NCI-H2029 (cell line): ENCODE results near the gene SLC12A7.
"Not testable (repeated sequence)": the region's sequence is repeated elsewhere in the genome, so short reads cannot be mapped to it uniquely, and the experiment has no call there.

Experiments used
- DNase-seq: peaks from one replicate; lab custom pipeline; 2025; lab: John Stamatoyannopoulos, UW

The SLC12A7 gene

GRCh38 chr5:1035421-1036405 is 76.2 kb downstream of the SLC12A7 start:
- no peak for DNase-seq

GRCh38 chr5:1034986-1035385 is 76.9 kb downstream of the SLC12A7 start:
- no peak for DNase-seq

DNA sequence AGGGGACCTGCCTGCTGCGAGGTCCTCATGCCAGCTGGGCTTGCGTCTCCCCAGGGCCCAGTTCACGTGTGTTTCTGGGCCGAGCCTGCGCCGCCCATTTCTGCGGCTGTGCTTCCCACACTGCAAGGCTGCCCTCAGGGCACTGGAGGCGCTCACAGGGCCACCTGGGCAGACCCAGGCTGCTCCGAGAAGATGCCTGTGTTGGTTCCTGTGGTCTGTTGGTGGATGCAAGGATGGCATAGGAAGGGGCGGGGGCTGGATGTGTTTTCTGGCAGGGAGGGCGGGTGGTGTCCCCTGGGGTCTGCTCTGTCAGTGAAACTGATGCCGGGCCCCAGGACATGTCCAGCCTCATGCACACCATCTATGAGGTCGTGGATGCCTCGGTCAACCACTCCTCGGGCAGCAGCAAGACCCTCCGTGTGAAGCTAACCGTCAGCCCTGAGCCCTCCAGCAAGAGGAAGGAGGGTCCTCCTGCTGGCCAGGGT is 77.4 kb downstream of the SLC12A7 start:
- no peak for DNase-seq

DNA sequence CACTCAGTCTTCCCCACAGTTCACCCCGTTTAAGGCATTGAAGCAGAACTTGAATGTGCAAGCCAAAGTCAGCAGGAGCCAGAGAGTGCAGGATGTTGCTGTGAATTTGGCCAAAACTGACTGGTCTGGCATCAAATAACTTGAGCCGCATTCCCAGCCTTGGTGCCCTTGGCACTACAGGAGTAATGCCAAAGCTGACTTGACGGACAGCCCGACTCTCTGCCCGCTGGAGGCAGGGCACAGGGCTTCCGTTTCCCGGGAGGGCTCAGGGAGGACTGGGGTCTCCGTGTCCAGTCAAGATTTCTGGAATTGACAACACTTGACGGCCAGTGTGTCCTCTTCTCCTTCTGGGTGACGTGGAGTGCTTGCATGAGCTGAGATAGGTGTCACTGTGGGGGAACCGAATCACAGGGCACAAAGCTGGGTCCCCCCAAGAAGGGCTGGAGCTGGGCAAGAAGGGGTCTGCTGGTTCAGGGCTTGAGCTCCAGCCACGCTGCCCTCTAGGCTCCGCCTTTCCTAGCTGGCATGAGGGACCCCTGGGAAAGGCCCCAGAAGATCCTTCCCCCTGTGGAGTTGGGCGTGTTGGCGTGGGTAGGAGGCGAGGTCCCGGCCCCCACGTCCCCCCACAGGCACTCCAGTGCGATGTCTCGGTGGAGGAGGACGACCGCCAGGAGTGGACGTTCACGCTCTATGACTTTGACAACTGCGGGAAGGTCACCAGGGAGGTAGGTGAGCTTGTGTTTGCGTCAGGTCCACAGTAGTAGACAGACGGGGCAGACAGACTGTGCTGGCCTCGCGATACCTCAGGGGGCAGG is 78.0 kb downstream of the SLC12A7 start:
- no peak for DNase-seq

DNA sequence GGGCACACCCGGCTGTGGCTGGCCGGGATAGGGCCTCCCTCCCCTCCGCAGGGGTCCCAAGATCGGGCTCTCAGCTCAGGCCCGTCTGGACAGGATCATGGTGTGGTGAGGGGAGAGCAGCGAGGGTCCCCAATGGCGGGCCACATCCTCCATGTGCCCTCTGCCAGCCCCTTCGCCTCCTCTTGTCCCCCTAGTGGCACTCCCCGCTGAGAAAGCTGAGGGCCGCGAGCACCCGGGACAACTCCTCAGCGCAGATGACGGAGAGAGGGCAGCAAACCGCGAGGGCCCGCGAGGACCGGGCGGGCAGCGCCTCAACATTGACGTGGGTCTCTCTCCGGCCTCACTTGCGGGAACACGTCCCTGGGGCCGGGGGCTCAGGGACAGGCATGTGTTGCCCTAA is 78.7 kb downstream of the SLC12A7 start:
- no peak for DNase-seq

GRCh38 chr5:1032551-1033027 is 79.3 kb downstream of the SLC12A7 start:
- no peak for DNase-seq

DNA sequence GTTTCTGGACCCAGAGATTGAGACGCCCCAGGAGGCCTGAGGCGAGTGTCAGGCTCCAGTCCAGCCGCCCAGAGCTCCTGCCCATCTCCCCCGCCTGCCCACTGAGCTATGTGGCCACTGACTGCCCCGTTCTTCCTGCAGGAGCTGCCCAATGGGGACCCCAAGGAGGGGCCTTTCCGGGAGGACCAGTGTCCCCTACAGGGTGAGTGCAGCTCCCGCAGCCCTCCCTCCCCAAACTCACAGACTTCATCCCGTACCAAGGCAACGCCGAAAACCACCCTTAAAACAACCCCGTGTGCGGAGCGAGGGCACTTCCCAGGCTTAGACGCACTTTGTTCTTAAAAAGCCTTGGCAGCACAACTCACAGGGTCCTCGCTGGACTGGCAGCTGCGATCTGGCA is 79.9 kb downstream of the SLC12A7 start:
- no peak for DNase-seq

DNA sequence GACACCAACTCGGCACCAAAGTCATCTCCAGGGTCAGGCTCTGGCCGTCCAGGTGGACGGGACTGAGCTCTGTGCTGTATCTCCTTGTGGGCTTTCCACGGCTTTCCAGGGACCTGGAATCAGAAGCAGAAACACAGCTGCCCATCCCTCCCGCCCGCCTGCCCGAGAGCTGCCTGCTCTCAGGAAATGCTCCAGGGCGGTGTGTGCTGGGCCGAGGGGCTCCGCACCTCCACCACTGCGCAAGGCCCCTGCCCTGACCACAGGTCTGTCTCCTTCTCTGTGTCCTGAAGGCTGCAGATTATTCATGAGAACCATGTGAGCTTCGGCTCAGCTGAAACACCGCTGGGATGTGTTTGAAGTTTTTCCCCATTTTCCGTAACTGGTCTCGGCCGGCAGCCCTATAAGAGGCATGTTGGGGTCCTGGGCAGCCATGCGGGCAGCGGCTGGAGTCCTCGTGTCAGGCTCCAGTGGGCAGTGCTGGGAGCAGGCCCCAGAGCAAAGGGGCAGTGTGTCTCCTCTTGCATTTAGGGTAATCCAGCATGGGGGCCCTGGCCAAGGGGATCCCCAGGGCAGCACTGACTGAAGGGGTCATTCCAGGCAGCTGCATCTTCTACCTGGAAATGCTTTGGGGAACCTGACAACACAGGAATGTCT is 80.4 kb downstream of the SLC12A7 start:
- no peak for DNase-seq

DNA sequence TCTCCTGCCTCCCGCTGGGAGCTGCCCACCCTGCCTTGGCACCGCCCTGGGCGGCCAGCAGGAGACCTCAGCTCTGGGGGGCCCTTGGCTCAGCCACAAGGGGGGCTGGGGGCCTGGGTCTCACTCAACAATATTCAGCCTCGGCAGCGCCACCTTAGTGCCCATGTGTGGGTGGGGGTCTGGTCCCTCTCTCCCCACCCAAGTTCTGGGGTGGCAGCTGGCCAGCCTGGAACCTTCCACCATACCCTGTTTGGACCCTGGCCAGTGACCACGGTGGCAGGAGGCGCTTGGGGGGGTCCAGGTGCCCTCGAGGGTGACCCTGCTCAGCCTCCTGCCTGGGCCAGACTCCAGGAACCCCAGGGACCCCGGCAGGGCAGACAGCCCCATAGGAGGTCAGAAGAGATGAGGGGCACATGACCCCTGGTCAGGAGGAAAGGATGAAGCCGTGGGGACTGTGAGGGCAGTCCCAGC is 81.0 kb downstream of the SLC12A7 start:
- no peak for DNase-seq

DNA sequence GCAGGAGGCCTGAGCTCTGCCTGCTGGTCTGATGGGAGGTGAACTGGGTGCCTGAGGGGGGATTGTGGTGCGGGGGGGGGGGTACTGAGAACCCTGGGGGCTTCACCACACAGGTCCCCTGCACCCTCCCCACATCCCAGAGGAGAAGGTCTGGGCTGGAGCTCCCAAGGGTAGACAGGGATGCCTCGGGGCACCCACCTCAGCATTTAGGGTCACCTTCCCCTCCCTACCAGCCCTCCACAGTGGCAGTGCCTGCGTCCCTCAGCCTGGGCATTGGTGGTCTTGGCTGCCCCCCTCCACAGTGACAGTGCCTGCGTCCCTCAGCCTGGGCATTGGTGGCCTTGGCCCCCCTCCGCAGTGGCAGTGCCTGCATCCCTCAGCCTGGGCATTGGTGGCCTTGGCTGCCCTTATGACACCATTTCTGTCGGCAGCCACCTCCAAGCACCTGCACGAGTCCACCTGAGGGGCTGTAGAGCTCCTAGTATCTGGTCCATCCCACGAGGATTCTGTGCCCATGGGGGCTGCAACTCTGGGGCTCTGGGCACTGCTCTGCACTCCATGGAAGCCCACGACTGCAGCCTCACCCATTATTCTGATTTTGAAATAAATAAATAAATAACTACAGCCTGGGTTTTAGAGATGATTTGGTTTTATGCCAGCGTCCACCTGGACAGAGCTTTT is 81.8 kb downstream of the SLC12A7 start:
- DNase-seq, result no peak

- no peak for DNase-seq
These were observed 82.5 kb downstream of the SLC12A7 start for GRCh38 chr5:1029282-1029944.

- no peak for DNase-seq
These were observed 83.2 kb downstream of the SLC12A7 start for GRCh38 chr5:1028481-1029281.

DNA sequence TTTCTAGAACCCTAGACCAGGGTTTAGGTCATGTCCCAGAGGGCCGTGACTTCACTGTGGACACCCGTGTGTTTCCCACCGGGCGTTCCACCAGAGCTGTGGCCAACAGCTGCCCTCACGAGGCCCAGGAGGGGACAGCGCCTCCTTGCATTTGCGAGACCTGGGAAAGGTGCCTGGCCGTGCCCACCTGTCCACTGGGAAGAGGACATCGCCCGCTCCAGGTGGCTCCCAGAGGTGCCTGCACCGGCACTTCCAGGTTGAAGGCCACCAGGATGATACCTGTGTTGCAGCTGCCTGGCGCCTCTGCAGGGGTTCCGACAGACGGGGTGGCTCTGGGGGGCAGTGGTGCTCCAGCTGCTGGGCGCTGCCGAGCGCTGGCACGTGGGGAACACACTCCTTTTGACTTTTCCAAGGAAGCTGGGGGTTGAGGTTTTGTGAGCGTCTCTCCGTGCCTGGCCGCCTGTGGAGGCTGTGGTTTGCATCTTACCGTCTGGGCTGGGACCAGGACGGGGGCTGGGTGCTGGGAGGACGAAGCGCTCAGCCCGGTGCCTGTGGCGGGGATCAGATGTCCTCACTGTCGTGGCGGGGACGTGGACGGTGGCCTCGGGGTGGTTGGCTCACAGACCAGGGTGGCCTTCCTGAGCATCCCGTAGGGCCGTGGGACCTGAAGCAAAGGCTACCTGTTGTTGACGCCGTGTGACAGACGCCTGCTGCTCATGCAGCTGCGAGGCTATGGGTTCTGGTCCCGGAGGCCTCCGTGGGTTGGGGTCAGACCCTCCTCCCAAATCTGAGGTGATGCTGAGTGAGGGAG is 84.0 kb downstream of the SLC12A7 start:
- no peak for DNase-seq

DNA sequence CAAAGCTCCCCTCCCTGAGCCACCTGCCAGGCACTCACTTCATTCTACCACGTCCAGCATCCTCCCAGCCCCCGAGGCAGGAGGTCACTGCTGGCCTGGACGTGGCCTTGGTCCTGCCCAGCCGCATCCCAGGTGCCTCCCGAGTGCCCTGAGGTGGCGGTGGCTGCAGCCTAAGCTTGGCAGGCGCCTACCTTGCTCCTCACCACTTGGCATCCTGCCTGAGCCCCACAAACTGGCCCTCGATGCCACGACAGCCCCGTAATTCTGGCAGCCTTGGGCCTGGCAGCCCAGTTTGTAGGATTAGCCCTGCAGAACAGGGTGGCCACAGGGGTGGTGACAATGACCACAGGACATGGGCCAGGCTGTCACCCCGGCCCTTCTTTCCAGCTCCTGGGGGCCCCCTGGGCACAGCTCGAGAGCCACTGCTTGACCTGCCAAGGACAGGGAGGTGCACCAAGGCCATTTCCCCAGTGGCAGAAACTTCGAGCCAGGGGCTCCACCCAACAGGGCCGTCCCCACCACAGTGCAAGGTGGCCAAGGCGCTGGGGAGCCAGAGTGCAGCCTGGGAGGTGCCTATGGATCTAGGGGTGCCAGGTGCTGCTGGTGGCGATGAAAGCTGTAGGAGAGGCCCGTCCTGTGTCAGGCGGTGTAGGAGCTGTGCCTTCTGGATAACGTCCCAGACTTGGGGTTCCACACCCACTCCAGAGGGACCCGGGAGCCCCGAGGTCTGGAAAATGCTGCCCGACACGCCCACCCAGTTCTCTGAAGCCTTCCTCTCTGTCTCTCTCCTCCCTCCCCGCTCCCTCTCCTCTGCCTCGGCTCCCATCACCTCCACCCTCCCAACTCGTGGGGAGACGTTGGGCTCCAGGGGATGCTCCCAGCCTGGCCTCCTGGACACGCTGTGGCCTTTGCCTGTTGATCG is 84.9 kb downstream of the SLC12A7 start:
- no peak for DNase-seq

- not testable (repeated sequence) for DNase-seq
These were observed 89.9 kb downstream of the SLC12A7 start for GRCh38 chr5:1021969-1022336.

DNA sequence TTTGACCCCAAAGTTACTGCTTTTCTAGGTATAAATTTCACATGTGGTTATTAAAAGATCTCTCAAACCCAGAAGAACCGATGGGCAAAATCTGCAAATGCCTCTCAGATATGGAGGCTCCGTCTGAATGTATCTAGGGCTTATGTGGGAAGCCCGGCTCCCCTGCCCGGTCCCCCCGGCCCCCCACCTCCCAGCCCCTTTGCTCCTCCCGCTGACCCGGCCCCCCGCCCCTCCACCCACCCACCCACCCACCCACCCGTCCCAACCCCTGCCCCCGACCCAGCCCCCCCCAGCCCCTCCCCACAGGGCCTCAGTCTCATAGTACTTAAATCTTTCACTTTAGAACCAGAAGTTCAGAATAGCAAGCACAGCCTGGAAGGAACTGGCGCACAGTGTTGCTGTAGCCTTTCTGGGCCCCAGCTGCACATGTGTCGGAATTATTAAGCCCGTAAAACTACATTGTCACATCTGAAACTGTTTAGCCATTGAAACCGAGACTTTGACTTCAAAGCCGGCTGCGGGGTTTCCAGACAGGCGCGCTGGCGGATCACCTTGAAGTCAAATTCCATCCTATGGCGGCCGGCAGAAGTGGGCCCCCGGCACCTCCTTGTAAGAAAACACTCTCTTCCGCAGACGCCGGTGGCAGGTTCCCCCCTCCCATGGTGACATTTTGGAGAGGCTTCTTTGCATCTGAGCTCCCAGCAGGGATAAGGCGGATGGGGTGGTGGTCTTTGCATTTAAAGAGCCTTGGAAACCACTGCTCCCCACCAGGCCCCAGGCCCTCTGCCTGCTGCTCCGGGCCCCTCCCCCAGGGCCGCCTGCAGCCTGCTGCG is 90.5 kb downstream of the SLC12A7 start:
- no peak for DNase-seq

DNA sequence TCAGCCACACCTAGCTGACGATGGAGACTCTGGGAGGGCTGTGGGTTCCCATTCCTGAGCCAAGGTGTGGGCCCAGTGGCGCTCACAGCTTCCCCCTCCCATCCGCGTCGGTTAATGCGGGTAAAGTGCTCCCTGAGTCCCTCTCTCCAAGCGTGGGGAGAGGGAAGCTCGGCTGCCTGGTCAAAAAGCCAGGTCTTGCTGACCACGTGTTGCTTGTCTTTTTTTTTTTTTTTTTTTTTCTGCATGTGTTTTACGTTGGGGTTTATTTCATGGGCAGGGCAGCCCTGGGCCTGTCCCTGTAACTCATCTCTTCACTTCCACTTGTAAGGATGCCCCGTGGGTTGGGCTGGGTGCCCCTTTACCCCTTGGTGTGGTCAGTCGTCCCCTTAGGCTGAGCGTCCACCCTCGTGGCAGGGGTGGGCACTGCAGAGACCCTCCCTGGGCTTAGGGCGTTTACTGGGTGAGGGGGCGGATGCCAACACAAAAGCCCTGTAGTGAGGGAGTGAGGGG is 91.4 kb downstream of the SLC12A7 start:
- DNase-seq, result no peak
